Esophagus squamous epithelium (tissue), 4 donors: ENCODE data around the gene POMGNT2.

Experiments used
- POLR2A ChIP-seq, 4 donors: fragments of 450-650 bp; IDR thresholded peaks; one replicate each; pipeline ENCODE4 v1.6.1; 2017; ENCODE audit warnings: antibody characterized with exemption in 4 of 4, mild to moderate bottlenecking in 4 of 4, moderate library complexity in 3 of 4
- TF ChIP-seq, protein P1 (sequence below), 6 experiments: fragments of 450-650 bp in 4 of 6; fragments of 200-600 bp in 2 of 6; sonication (generic) in 2 of 6; IDR thresholded peaks; one replicate each; pipeline ENCODE4 v1.5.1; 2016 to 2019; ENCODE audit warnings: antibody characterized with exemption in 6 of 6, mild to moderate bottlenecking in 4 of 6, moderate library complexity in 4 of 6

DNA sequence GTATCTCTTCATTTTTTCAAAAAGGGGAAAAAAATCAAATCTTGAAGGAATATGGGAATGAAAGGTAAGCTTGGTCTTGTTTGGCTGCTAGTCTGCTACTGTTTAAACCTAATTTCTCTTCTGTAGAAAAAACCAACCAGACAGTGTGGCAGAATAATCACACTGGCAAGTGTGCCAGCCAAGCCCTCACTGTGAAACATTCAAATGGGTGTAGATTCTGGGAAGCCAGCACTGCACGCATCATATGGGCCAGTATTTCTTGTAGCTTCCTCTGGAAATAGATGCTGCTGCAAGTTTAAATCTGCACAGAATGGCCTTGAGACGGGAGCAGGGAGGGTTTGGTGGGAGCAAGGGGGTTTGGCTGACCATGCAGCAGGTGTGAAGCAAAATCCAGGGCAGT, 62.1 kb downstream of the POMGNT2 start:
- TF ChIP-seq, protein P1, sequence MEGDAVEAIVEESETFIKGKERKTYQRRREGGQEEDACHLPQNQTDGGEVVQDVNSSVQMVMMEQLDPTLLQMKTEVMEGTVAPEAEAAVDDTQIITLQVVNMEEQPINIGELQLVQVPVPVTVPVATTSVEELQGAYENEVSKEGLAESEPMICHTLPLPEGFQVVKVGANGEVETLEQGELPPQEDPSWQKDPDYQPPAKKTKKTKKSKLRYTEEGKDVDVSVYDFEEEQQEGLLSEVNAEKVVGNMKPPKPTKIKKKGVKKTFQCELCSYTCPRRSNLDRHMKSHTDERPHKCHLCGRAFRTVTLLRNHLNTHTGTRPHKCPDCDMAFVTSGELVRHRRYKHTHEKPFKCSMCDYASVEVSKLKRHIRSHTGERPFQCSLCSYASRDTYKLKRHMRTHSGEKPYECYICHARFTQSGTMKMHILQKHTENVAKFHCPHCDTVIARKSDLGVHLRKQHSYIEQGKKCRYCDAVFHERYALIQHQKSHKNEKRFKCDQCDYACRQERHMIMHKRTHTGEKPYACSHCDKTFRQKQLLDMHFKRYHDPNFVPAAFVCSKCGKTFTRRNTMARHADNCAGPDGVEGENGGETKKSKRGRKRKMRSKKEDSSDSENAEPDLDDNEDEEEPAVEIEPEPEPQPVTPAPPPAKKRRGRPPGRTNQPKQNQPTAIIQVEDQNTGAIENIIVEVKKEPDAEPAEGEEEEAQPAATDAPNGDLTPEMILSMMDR (IDR thresholded peaks at IDR 0.05), result no peak
- no peak for TF ChIP-seq POLR2A (IDR thresholded peaks at IDR 0.05)
